ENCODE measurements around the gene CDH1.

GRCh38 chr16:68757625-68757935, 20.5 kb downstream of the CDH1 start:
- TF ChIP-seq CTCF (IDR thresholded peaks at IDR 0.05): no peak
- TF ChIP-seq POLR2AphosphoS5 (IDR thresholded peaks at IDR 0.05; ENCODE audit: low read depth, low read length): no peak

Measured in Panc1 (cell line).